ENCODE results near the gene ETV5. TPM values are rescaled to one million over a fixed set of nuclear protein-coding genes. Genes with fewer than 3 reads are reported as not detected.

ETV5 gene
- total and polyA plus RNA-seq, 2 of the 4 experiments (the other 2 are of a cell fraction), result 15.7 to 20.1 TPM

GRCh38 chr3:185998136-185998535 is 110.8 kb downstream of the ETV5 start:
- Histone ChIP-seq H4K8ac (ENCODE audit: low read depth in 2 of 2, low read length in 2 of 2) (no peak overlapping the region), H3K18ac (ENCODE audit: low read depth, low read length) (no peak overlapping the region), H4K91ac (ENCODE audit: insufficient read depth, low read depth, low read length) (no peak overlapping the region), H3K27ac (ENCODE audit: insufficient read depth, low read length) (no peak overlapping the region), H3K36me3 (ENCODE audit: control insufficient read depth, insufficient read depth, low read length) (no peaks in the 10 kb centered on the region), H2BK20ac (ENCODE audit: low read depth, low read length) (no peak overlapping the region), H3K4me2 (ENCODE audit: low read depth, low read length) (no peak overlapping the region), H3K56ac (ENCODE audit: extremely low read depth, insufficient read depth, low read length) (no peak overlapping the region), H4K20me1 (ENCODE audit: insufficient read depth, low read length) (no peaks in the 10 kb centered on the region), H3K9me3 (ENCODE audit: control insufficient read depth, insufficient read depth, low read length) (no peaks in the 10 kb centered on the region), H3K27me3 (ENCODE audit: control insufficient read depth, insufficient read depth, low read length) (peaks cover 5% of the 10 kb centered on the region; the same call in 1 of the 2 replicates), H3K9ac (ENCODE audit: low read depth, low read length) (no peak overlapping the region), H3K4me1 (ENCODE audit: control insufficient read depth, insufficient read depth, low read length) (peaks cover 6% of the 10 kb centered on the region), H2BK15ac (ENCODE audit: low read depth, low read length) (no peak overlapping the region), H2AK9ac (replicated peaks; ENCODE audit: low read depth, low read length, poor library complexity) (no peak overlapping the region), H2BK120ac (ENCODE audit: low read depth, low read length) (no peak overlapping the region), H2BK5ac (ENCODE audit: low read depth, low read length, poor library complexity, severe bottlenecking) (no peak overlapping the region), H3K4ac (ENCODE audit: low read depth, low read length) (no peak overlapping the region), H3K14ac (replicated peaks; ENCODE audit: low read depth, low read length) (no peak overlapping the region), H3K23ac (ENCODE audit: low read depth, low read length) (no peak overlapping the region), H3K4me3 (ENCODE audit: insufficient read depth, low read depth, low read length) (no peak overlapping the region), H2AFZ (replicated peaks; ENCODE audit: low read length, poor library complexity) (no peak overlapping the region), H3K9me1 (ENCODE audit: insufficient read depth, low read length) (peaks cover 2% of the 10 kb centered on the region; the same call in 1 of the 2 replicates), H2AK5ac (ENCODE audit: low read depth, low read length) (no peak overlapping the region), H4K5ac (ENCODE audit: low read depth, low read length) (no peak overlapping the region), H3K79me1 (ENCODE audit: low read depth in 1 of 2, low read length in 2 of 2) (no peaks in the 10 kb centered on the region)
- intact Hi-C loops (cut with micrococcal nuclease), result no loop called here
- peak; percentile 51; the same call in 1 of the 2 replicates for TF ChIP-seq CEBPB (IDR thresholded peaks at IDR 0.05; ENCODE audit: low read depth, low read length)
- no peak for TF ChIP-seq SMC3 (IDR thresholded peaks at IDR 0.05; ENCODE audit: low read depth, low read length)
- TF ChIP-seq BHLHE40 (IDR thresholded peaks at IDR 0.05; ENCODE audit: low read depth, low read length), result no peak
- ATAC-seq (ENCODE audit: low read depth) (no peak), DNase-seq (no peak)
- no CpG with 5 or more reads among the region's 2 CpGs for WGBS, 2 experiments (ENCODE audit: extremely low coverage in 2 of 2, insufficient read length in 1 of 2)
- POLR2A ChIA-PET (ENCODE audit: unreplicated experiment), result no interaction called here
- dilution Hi-C loops (cut with HindIII; ENCODE audit: low sequenced_read_pairs, unreplicated experiment), result no loop called here
- CTCF ChIA-PET, result no interaction called here
- BruUV-seq (replicated peaks), result no TSS peak
- in situ Hi-C loops (cut with MboI; ENCODE audit: low sequenced_read_pairs), result loop anchor here (25.0 kb wide), 1 partner anchor 814 kb away; the partner anchor contains the start of gene RFC4

All from IMR-90 (cell line).